HCT116 (cell line): ENCODE results near the gene MDM4. TPM values are rescaled to one million over a fixed set of nuclear protein-coding genes. Genes with fewer than 3 reads are reported as not detected.

Source experiments
- ATAC-seq: fragments of 200-7000 bp; cut with Tn5 transposase; 2 replicates; pipeline ENCODE4 v1.9.1; 2020; ENCODE audit warnings: mild to moderate bottlenecking, moderate library complexity
- BruUV-seq: library from RNA; stranded (reverse); fragments of 400-500 nt; replicated peaks from 2 replicates; lab custom pipeline; 2021; lab: Mats Ljungman, UMichigan
- CTCF ChIA-PET: fragments of 300-600 bp; sonication (Branson Sonifier 250); formaldehyde crosslinking; loops from one replicate; lab custom pipeline; 2021; ENCODE audit warnings: antibody characterized with exemption; lab: Charles Lee
- POLR2A ChIA-PET: fragments of 300-600, 350-600 bp; sonication (Branson Sonifier 250); formaldehyde crosslinking; loops from one replicate; lab custom pipeline; 2021; ENCODE audit warnings: antibody characterized with exemption; lab: Charles Lee
- RAD21 ChIA-PET, 2 experiments: fragments of 300-600 bp; sonication (Branson Sonifier 250); formaldehyde crosslinking; loops; one replicate each; lab custom pipeline; 2023; ENCODE audit warnings: low total read pairs in 2 of 2; ENCODE audit not compliant: uncharacterized antibody in 2 of 2, unreplicated experiment in 2 of 2, low non-redundant PET in 1 of 2; lab: Charles Lee
- DNase-seq: peaks from one replicate; pipeline ENCODE4 v3.0.0-alpha.2; 2010; ENCODE audit warnings: low read depth, low spot score
- H2AFZ ChIP-seq: fragments of 200-600 bp; shearing (Covaris generic), sonication (generic); 2 replicates; pipeline ENCODE4 v1.6.1; 2017; ENCODE audit warnings: low read depth, mixed run types, mixed read lengths, antibody characterized with exemption, low read length; ENCODE audit not compliant: poor library complexity, severe bottlenecking
- H3K27ac ChIP-seq: 2 replicates; pipeline ENCODE4 v1.5.1; 2012; ENCODE audit warnings: low read depth, low read length
- H3K27me3 ChIP-seq: fragments of 200-600 bp; sonication (generic); 2 replicates; pipeline ENCODE4 v1.6.1; 2016; ENCODE audit warnings: mixed run types, low read length, mixed read lengths; ENCODE audit not compliant: insufficient read depth
- H3K36me3 ChIP-seq, 2 experiments: fragments of 200-500 bp in 1 of 2; fragments of 200-600 bp in 1 of 2; sonication (Bioruptor generic) in 1 of 2; sonication (generic) in 1 of 2; 2 replicates each; pipeline versions ENCODE4 v1.5.1 to v1.6.1; 2014 to 2016; ENCODE audit warnings: low read length in 2 of 2, inconsistent platforms in 1 of 2, mixed read lengths in 1 of 2, mixed run types in 1 of 2; ENCODE audit not compliant: insufficient read depth in 2 of 2, control insufficient read depth in 1 of 2
- H3K4me1 ChIP-seq, 2 experiments: fragments of 200-600 bp in 1 of 2; sonication (generic) in 1 of 2; 2 replicates each; pipeline versions ENCODE4 v1.5.1 to v1.6.1; 2012 to 2017; ENCODE audit warnings: low read length in 2 of 2, inconsistent platforms in 1 of 2, mild to moderate bottlenecking in 1 of 2, mixed read lengths in 1 of 2, mixed run types in 1 of 2, moderate library complexity in 1 of 2; ENCODE audit not compliant: insufficient read depth in 2 of 2, control insufficient read depth in 1 of 2
- H3K4me2 ChIP-seq: fragments of 200-600 bp; sonication (generic); 2 replicates; pipeline ENCODE4 v1.6.1; 2017; ENCODE audit warnings: mixed run types, low read length, mixed read lengths
- H3K4me3 ChIP-seq, 2 experiments: fragments of 200-600 bp in 1 of 2; sonication (generic) in 1 of 2; replicated peaks in 1 of 2; 2 replicates each; pipeline ENCODE4 v1.5.1; 2011 to 2016; ENCODE audit warnings: low read length in 2 of 2, control low read depth in 1 of 2, low read depth in 1 of 2, mild to moderate bottlenecking in 1 of 2, mixed read lengths in 1 of 2, mixed run types in 1 of 2
- H3K79me2 ChIP-seq: fragments of 200-600 bp; sonication (generic); 2 replicates; pipeline ENCODE4 v1.6.1; 2017; ENCODE audit warnings: mild to moderate bottlenecking, mixed run types, low read length, moderate library complexity, mixed read lengths; ENCODE audit not compliant: insufficient read depth
- H3K9ac ChIP-seq: fragments of 200-600 bp; sonication (generic); 2 replicates; pipeline ENCODE4 v1.6.1; 2016; ENCODE audit warnings: low read length, mixed read lengths
- H3K9me2 ChIP-seq: fragments of 200-600 bp; sonication (generic), shearing (Covaris generic); 2 replicates; pipeline ENCODE4 v1.6.1; 2017; ENCODE audit warnings: mixed run types, mild to moderate bottlenecking, moderate library complexity; ENCODE audit not compliant: insufficient read depth
- H3K9me3 ChIP-seq, 2 experiments: fragments of 200-500 bp in 1 of 2; fragments of 200-600 bp in 1 of 2; sonication (Bioruptor generic) in 1 of 2; sonication (generic) in 1 of 2; 2 replicates each; pipeline ENCODE4 v1.6.1; 2014 to 2017; ENCODE audit warnings: low read length in 2 of 2, mixed read lengths in 2 of 2, inconsistent platforms in 1 of 2, low read depth in 1 of 2, mild to moderate bottlenecking in 1 of 2, mixed run types in 1 of 2, moderate library complexity in 1 of 2; ENCODE audit not compliant: control insufficient read depth in 1 of 2, insufficient read depth in 1 of 2
- H4K20me1 ChIP-seq: fragments of 200-600 bp; sonication (generic), shearing (Covaris generic); 2 replicates; pipeline ENCODE4 v1.6.1; 2017; ENCODE audit warnings: mixed run types, mild to moderate bottlenecking, moderate library complexity; ENCODE audit not compliant: insufficient read depth
- ELF1 ChIP-seq: IDR thresholded peaks from 2 replicates; pipeline ENCODE4 v1.6.1; 2012; ENCODE audit warnings: low read depth, borderline replicate concordance
- EZH2phosphoT487 ChIP-seq: fragments of 200-600 bp; IDR thresholded peaks from 2 replicates; pipeline ENCODE4 v1.6.1; 2018; ENCODE audit warnings: antibody characterized with exemption, borderline replicate concordance
- FOSL1 ChIP-seq: IDR thresholded peaks from 2 replicates; pipeline ENCODE4 v1.6.1; 2012; ENCODE audit warnings: low read depth
- JUND ChIP-seq: IDR thresholded peaks from 2 replicates; pipeline ENCODE4 v1.6.1; 2012
- POLR2A ChIP-seq: IDR thresholded peaks from 2 replicates; pipeline ENCODE4 v1.7.0; 2011; ENCODE audit warnings: borderline replicate concordance; ENCODE audit not compliant: insufficient read depth, insufficient read length; ENCODE audit errors: extremely low read depth
- POLR2AphosphoS5 ChIP-seq: IDR thresholded peaks from 2 replicates; pipeline ENCODE4 v1.6.1; 2011; ENCODE audit warnings: mild to moderate bottlenecking, low read depth, low read length, moderate library complexity
- RAD21 ChIP-seq: IDR thresholded peaks from 2 replicates; pipeline ENCODE4 v1.6.1; 2012; ENCODE audit warnings: low read depth, mild to moderate bottlenecking
- SIN3A ChIP-seq: IDR thresholded peaks from 2 replicates; pipeline ENCODE4 v1.6.1; 2012; ENCODE audit warnings: low read depth
- SP1 ChIP-seq: IDR thresholded peaks from 2 replicates; pipeline ENCODE4 v1.6.1; 2012; ENCODE audit warnings: low read depth
- TCF7L2 ChIP-seq: IDR thresholded peaks from 2 replicates; pipeline ENCODE4 v1.7.0; 2011; ENCODE audit warnings: borderline replicate concordance, inconsistent platforms; ENCODE audit not compliant: insufficient read depth, insufficient read length; ENCODE audit errors: extremely low read depth
- YY1 ChIP-seq: IDR thresholded peaks from 2 replicates; pipeline ENCODE4 v1.6.1; 2011; ENCODE audit warnings: low read length, low read depth, moderate library complexity, mild to moderate bottlenecking; ENCODE audit not compliant: insufficient replicate concordance; ENCODE audit errors: extremely low read depth
- intact Hi-C: fragments of 100-400 bp; cut with micrococcal nuclease; formaldehyde crosslinking; loops from 2 replicates; pipeline ENCODE4 v1.10.0; 2022
- total RNA-seq: library from RNA; stranded (reverse); gene quantifications from one replicate; pipeline ENCODE4 v1.2.1, GENCODE V29; 2021; ENCODE audit not compliant: unreplicated experiment
- TF ChIP-seq, protein P1 (sequence below): IDR thresholded peaks from 2 replicates; pipeline ENCODE4 v1.6.1; 2012
- TF ChIP-seq, protein P2 (sequence below), 3 experiments: fragments of 200-600 bp in 1 of 3; sonication (generic) in 1 of 3; IDR thresholded peaks in 2 of 3; conservative IDR thresholded peaks in 1 of 3; 2 replicates each; pipeline ENCODE4 v1.5.1; 2012 to 2017; ENCODE audit warnings: low read depth in 2 of 3, low read length in 2 of 3, antibody characterized with exemption in 1 of 3, borderline replicate concordance in 1 of 3, control low read depth in 1 of 3, mild to moderate bottlenecking in 1 of 3, mixed read lengths in 1 of 3, mixed run types in 1 of 3, moderate library complexity in 1 of 3; ENCODE audit not compliant: insufficient read depth in 1 of 3
- TF ChIP-seq, protein P3 (sequence below): IDR thresholded peaks from 2 replicates; pipeline ENCODE4 v1.6.1; 2011; ENCODE audit warnings: mild to moderate bottlenecking, low read length, moderate library complexity; ENCODE audit not compliant: insufficient replicate concordance; ENCODE audit errors: extremely low read depth

Gene MDM4
- total RNA-seq, 1 experiment from 2014 or later, result 79.5 TPM

DNA sequence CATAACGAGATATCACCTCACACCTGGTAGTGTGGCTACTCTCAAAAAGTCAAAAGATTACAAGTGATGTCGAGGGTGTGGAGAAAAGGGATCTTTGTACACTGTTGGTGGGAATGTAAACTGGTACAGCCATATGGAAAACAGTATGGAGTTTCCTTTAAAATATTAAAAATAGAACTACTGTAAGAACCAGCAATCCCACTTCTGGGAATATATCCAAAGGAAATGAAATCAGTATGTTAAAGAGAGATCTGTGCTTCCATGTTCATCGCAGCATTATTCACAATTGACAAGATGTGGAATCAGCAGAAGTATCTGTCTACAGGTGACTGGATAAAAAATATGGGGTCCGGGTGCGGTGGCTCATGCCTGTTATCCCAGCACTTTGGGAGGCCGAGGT, 14.0 kb upstream of the MDM4 start:
- Histone ChIP-seq H3K4me2 (no peak overlapping the region), H3K27ac (no peak overlapping the region), H3K27me3 (no peaks in the 10 kb centered on the region), H3K4me3 (no peak overlapping the region), H3K36me3 (no peaks in the 10 kb centered on the region), H2AFZ (peak overlapping the region; percentile 88), H3K9me2 (no peaks in the 10 kb centered on the region), H3K9me3 (peaks cover 0 to 4% of the 10 kb centered on the region in 2 experiments; a peak in 1 of 4 replicates), H3K4me1 (peaks cover 7 to 21% of the 10 kb centered on the region in 2 experiments; a peak in 3 of 4 replicates), H3K9ac (no peak overlapping the region), H3K79me2 (no peaks in the 10 kb centered on the region), H4K20me1 (no peaks in the 10 kb centered on the region)
- BruUV-seq, result no TSS peak
- CTCF ChIA-PET, result interaction anchor here (1.3 to 2.1 kb wide), 6 partner anchors 55 to 295 kb away, joined by 3 to 37 read pairs (median 11); no protein-coding TSS in a partner anchor
- POLR2A ChIA-PET, result interaction anchor here (2.0 kb wide), 1 partner anchor 14 kb away, joined by 7 read pairs; the partner anchor contains the start of gene MDM4
- RAD21 ChIA-PET, result interaction anchor here (0.7 to 1.0 kb wide), 3 partner anchors 55 to 71 kb away, joined by 3 to 4 read pairs (median 3); no protein-coding TSS in a partner anchor
- TF ChIP-seq YY1, result no peak
- no peak for TF ChIP-seq JUND
- TF ChIP-seq, protein P1, sequence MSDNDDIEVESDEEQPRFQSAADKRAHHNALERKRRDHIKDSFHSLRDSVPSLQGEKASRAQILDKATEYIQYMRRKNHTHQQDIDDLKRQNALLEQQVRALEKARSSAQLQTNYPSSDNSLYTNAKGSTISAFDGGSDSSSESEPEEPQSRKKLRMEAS, result no peak
- TF ChIP-seq POLR2A, result no peak
- TF ChIP-seq FOSL1, result no peak
- TF ChIP-seq ELF1, result no peak
- no peak for TF ChIP-seq EZH2phosphoT487
- TF ChIP-seq, protein P2, sequence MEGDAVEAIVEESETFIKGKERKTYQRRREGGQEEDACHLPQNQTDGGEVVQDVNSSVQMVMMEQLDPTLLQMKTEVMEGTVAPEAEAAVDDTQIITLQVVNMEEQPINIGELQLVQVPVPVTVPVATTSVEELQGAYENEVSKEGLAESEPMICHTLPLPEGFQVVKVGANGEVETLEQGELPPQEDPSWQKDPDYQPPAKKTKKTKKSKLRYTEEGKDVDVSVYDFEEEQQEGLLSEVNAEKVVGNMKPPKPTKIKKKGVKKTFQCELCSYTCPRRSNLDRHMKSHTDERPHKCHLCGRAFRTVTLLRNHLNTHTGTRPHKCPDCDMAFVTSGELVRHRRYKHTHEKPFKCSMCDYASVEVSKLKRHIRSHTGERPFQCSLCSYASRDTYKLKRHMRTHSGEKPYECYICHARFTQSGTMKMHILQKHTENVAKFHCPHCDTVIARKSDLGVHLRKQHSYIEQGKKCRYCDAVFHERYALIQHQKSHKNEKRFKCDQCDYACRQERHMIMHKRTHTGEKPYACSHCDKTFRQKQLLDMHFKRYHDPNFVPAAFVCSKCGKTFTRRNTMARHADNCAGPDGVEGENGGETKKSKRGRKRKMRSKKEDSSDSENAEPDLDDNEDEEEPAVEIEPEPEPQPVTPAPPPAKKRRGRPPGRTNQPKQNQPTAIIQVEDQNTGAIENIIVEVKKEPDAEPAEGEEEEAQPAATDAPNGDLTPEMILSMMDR (IDR thresholded peaks at IDR 0.05 in 2 of 3, conservative IDR thresholded peaks at IDR 0.05 in 1 of 3; ENCODE audit: borderline replicate concordance in 1 of 3, insufficient read depth in 1 of 3, low read depth in 2 of 3, low read length in 2 of 3), result no peak
- no peak for TF ChIP-seq POLR2AphosphoS5
- no peak for TF ChIP-seq TCF7L2
- TF ChIP-seq RAD21, result no peak
- TF ChIP-seq SP1, result no peak
- TF ChIP-seq, protein P3, sequence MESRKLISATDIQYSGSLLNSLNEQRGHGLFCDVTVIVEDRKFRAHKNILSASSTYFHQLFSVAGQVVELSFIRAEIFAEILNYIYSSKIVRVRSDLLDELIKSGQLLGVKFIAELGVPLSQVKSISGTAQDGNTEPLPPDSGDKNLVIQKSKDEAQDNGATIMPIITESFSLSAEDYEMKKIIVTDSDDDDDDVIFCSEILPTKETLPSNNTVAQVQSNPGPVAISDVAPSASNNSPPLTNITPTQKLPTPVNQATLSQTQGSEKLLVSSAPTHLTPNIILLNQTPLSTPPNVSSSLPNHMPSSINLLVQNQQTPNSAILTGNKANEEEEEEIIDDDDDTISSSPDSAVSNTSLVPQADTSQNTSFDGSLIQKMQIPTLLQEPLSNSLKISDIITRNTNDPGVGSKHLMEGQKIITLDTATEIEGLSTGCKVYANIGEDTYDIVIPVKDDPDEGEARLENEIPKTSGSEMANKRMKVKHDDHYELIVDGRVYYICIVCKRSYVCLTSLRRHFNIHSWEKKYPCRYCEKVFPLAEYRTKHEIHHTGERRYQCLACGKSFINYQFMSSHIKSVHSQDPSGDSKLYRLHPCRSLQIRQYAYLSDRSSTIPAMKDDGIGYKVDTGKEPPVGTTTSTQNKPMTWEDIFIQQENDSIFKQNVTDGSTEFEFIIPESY, result no peak
- TF ChIP-seq SIN3A, result no peak
- intact Hi-C loops, result loop anchor here (2.0 kb wide), 1 partner anchor 339 kb away; no protein-coding TSS in a partner anchor
- no peak for DNase-seq
- no peak for ATAC-seq
